Body of pancreas (tissue), 4 donors: ENCODE data around the gene RPTOR.

ENCODE experiments used
- POLR2A ChIP-seq, 3 donors: fragments of 450-650 bp; IDR thresholded peaks; one replicate each; pipeline ENCODE4 v1.6.1; 2016; ENCODE audit warnings: antibody characterized with exemption in 3 of 3, mild to moderate bottlenecking in 2 of 3
- TF ChIP-seq, protein P1 (sequence below), 7 experiments: fragments of 450-650 bp in 4 of 7; fragments of 200-600 bp in 3 of 7; sonication (generic) in 3 of 7; IDR thresholded peaks; one replicate each; pipeline ENCODE4 v1.5.1; 2016 to 2019; ENCODE audit warnings: antibody characterized with exemption in 7 of 7

DNA sequence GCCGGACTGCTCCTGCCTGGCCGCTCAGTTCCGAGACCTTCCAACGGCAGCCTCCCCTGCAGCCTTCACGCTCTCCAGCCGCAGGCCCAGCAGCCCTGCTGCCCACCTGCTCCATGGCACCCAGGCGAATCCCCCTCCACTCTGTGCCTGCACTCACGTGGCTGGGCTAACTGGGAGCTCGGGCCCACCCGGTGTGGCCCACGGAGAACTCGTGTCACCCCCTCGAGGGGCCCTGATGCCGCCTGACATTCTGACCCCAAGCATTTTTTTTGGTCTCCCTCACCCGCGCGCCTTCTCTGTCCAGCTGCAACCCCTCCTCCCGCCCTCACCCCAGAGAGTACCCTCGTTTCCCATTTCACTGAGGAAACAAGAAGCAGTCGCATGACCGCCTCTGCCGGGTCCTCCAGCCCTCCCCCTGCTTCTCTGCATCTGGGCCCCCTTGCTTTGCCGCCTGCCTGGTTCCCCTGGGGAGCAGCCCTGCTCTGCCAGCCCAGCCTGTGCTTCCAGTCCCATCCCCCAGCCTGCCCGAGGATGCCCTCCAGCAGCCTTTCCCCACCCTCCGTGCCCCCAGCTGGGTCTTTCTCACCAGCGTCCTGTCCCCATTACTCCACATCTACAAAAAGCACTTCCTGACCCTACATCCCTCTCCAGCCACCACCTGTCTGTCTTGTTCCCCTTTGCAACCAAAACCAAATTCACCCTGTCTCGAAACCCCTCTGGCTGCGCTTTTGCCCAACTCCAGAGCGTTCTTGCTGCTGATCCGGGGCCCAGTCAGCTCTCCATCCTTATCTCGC lies 300.6 kb downstream of the RPTOR start:
- TF ChIP-seq, protein P1, sequence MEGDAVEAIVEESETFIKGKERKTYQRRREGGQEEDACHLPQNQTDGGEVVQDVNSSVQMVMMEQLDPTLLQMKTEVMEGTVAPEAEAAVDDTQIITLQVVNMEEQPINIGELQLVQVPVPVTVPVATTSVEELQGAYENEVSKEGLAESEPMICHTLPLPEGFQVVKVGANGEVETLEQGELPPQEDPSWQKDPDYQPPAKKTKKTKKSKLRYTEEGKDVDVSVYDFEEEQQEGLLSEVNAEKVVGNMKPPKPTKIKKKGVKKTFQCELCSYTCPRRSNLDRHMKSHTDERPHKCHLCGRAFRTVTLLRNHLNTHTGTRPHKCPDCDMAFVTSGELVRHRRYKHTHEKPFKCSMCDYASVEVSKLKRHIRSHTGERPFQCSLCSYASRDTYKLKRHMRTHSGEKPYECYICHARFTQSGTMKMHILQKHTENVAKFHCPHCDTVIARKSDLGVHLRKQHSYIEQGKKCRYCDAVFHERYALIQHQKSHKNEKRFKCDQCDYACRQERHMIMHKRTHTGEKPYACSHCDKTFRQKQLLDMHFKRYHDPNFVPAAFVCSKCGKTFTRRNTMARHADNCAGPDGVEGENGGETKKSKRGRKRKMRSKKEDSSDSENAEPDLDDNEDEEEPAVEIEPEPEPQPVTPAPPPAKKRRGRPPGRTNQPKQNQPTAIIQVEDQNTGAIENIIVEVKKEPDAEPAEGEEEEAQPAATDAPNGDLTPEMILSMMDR (IDR thresholded peaks at IDR 0.05) = no peak
- no peak for TF ChIP-seq POLR2A (IDR thresholded peaks at IDR 0.05)
